HG02938 (cell line): ENCODE measurements around the gene STX16.
"Not testable (repeated sequence)": the region's sequence is repeated elsewhere in the genome, so short reads cannot be mapped to it uniquely, and the experiment has no call there.

Experiments
- ATAC-seq: cut with Tn5 transposase; IDR thresholded peaks from one replicate; pipeline ENCODE4 v1.9.1; 2021; ENCODE audit warnings: mild to moderate bottlenecking, moderate library complexity; ENCODE audit not compliant: unreplicated experiment

STX16 gene

DNA sequence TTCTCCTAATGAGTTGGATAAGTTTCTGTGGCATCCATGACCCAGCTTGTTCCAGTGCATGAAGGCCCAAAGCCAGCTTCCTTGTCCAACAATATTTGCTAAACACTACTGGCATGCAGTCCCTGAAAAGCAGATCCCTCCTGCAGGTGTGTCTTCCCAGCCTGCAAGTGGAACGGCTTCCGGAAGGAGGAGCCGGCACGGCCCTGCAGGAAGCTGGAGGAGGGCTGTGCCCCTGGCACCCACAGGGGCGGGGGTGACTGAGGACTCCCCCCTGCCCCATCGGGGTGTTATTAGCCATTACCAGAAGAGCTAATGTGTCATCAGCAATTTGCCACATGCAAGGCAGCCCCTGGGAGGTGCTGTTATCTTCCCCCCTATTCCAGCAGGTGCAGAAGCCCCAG is 68.9 kb downstream of the STX16 start:
- ATAC-seq, result no peak

DNA sequence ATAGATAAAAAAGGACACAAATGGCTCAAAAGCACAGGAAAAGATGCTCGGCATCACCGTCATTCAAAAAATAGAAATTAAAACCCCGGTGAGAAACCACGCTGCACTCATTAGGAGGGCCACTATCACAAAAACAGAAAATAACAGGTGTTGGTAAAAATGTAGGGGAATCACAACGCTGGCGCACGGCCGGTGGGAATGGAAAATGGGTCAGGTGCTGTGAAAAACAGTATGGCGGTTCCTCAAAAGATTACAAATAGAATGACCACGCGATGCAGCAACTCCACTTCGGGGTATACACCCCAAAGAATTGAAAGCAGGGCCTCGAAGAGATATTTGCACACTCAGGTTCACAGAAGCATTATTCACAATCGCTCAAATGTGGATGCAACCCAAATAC is 69.8 kb downstream of the STX16 start:
- ATAC-seq, result no peak

DNA sequence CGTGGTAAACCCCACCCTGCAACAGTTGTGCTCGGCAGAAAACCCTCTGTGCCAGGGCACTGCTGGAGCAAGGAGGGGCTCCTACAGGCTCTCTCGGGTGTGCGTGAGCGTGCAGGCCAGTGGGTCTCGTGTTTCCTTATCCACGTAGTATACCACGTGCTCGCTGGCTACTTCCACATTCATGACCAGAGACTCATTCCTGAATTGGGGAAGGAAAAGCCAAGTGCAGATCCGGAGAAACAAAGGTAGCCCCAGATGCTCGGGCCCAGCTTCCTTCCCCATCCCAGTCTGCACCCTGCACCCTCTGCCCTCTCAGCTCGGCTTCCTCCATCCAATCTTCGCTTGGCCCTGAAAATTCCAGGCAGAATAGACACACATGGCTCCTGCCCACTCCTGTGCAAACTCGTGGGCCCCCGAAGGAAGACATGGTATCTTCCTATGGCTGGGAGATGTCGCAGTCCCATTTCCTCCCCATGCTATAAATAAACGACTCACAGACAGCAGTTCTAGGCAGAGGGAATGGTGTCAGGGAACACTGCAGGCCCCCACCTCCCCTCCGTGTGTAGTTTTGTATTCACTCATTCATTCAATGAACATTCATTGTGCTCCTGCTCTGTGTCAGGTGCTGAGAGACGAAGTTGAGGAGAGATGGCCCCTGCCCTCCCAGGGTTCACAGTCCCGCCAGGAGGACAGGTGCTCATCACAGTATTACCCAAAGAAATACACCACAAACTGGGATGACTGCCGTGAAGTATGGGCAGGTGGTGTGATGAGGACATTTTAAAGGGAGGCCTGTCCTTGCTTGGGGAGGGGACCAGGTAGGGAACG is 71.1 kb downstream of the STX16 start:
- ATAC-seq, result no peak

DNA sequence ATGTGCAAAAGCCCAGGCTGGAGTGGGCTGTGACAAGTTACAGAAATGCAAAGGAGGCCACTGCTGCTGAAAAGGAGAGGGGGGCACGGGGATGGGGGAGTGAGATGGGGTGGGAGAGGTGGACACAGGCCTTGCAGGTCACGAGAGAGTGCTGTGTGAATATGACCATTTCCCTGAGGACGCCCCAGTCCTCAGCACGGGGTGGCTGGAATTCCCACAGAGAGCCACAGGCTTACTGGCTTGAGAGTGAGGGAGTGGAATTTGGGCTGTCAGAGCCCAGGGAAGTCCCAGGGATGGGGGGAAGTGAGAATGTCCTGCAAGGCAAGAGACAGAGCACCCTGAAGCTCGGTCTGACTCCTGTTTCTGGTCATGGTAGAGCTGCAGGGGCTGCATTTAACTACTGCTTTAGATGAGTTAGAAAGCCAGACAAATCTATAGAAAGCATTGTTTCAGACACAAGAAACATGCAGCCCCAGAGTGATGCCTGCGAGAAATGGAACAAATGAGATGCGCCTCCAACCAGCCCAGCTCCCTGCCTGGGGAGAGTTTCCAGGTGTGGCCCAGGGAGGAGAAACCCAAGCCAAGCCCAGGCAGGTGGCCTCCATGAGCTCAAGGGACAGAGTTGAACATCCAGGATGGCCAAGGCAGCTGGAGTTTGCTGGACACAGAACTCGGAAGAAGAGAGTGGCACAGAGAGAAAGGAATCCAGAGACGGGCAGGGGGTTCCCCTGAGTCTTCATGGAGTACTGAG is 72.0 kb downstream of the STX16 start:
- ATAC-seq, result no peak

DNA sequence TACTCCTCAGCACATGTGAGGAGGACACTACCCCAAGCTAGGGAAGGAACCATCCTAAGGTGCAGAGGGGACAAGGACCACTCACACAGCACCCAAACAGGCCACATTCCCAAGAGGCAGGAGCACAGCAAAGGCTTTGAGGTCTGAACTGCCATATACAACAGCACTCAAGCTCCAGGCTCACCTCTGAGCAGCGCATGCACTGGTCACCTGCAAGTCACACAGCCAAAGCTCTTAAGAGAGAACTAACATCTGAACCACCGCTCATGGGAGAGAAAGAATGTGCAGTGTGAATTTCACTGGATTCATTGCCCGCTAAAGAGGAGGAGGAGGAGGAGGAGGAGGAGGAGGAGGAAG is 72.5 kb downstream of the STX16 start:
- ATAC-seq, result no peak

DNA sequence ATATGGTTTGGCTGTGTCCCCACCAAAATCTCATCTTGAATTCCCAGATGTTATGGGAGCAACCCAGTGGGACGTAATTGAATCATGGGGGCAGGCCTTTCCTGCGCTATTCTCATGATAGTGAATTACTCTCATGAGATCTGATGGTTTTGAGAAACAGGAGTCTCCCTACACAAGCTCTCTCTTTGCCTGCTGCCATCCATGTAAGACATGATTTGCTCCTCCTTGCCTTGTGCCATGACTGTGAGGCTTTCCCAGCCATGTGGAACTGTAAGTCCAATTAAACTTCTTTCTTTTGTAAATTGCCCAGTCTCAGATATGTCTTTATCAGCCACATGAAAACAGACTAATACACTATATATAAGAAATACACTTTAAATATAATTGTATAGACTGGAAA is 75.1 kb downstream of the STX16 start:
- ATAC-seq, result not testable (repeated sequence)
